Measurements from ENCODE around the gene CTNNAL1.
"Not testable (repeated sequence)": the region's sequence is repeated elsewhere in the genome, so short reads cannot be mapped to it uniquely, and the experiment has no call there.

Gene CTNNAL1

GRCh38 chr9:108924466-108924865, 88.8 kb downstream of the CTNNAL1 start:
- no peak for DNase-seq

GRCh38 chr9:108921200-108921599, 92.1 kb downstream of the CTNNAL1 start:
- no peak for DNase-seq

- DNase-seq, result not testable (repeated sequence)
Measured at GRCh38 chr9:108920401-108920800, 92.9 kb downstream of the CTNNAL1 start.

- no peak for DNase-seq
Measured at GRCh38 chr9:108919517-108919916, 93.8 kb downstream of the CTNNAL1 start.

GRCh38 chr9:108913391-108913790, 99.9 kb downstream of the CTNNAL1 start:
- no peak for DNase-seq

- DNase-seq, result no peak
Measured at GRCh38 chr9:108911820-108912219, 101.5 kb downstream of the CTNNAL1 start.

- DNase-seq, result no peak
Measured at GRCh38 chr9:108910914-108911313, 102.4 kb downstream of the CTNNAL1 start.

- no peak for DNase-seq
Measured at GRCh38 chr9:108910402-108910801, 102.9 kb downstream of the CTNNAL1 start.

- DNase-seq, result no peak
Measured at GRCh38 chr9:108905494-108905893, 107.8 kb downstream of the CTNNAL1 start.

GRCh38 chr9:108904161-108904560, 109.1 kb downstream of the CTNNAL1 start:
- DNase-seq, result no peak

- no peak for DNase-seq
Measured at GRCh38 chr9:108903420-108904103, 109.7 kb downstream of the CTNNAL1 start.

GRCh38 chr9:108900176-108900575, 113.1 kb downstream of the CTNNAL1 start:
- DNase-seq, result no peak

GRCh38 chr9:108899023-108899695, 114.1 kb downstream of the CTNNAL1 start:
- DNase-seq, result not testable (repeated sequence)

GRCh38 chr9:108897324-108898096, 115.8 kb downstream of the CTNNAL1 start:
- DNase-seq, result no peak

GRCh38 chr9:108894225-108894997, 118.9 kb downstream of the CTNNAL1 start:
- DNase-seq, result no peak

Measured in activated CD4-positive, alpha-beta T cell treated with anti-CD3 and anti-CD28 coated beads for 4 hours (primary cell).